IPS-NIHi7 (cell line): ENCODE measurements around the gene CA9.
A peak's percentile ranks its signal among the peaks of the same experiment; 100 is the strongest.

ENCODE experiments used
- DNase-seq: peaks from one replicate; pipeline ENCODE4 v3.0.0; 2012; ENCODE audit warnings: mixed read lengths; ENCODE audit errors: extremely low spot score

CA9 gene

DNA sequence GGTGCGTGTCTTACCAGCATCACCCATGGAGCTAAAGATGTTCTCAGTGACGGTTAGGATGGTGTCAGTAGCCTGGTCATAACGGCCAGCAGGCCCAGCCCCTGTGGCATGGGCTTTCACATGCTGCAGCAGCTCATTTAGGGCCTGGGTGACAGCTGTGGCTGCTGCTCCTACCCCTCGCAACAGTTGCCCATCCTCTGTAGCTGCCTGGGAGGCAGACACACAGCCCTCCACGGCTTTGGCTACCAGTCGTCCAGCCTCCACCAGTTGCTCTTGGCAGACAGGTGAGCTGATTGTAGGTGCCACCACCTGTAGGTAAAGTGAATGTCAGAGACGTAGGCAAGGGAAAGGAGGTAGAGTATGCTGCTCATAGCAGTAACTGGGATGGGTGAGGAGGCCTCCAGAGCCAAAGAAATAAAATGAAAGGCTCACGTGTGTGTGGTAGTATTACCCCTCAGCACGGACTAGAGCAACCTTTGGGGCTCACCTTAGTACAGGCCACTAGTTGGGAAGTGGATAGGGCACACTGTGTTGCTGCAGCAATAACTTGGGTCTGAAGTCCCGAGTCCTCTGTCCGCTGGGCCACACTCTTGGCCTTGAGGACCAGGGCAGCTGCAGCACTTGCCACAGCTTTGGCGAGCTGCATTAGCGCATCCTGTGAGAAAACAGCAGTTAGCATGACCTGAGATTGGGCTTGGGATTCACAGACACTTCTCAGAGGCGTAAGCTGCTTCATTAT is 43.6 kb downstream of the CA9 start:
- DNase-seq: no peak

DNA sequence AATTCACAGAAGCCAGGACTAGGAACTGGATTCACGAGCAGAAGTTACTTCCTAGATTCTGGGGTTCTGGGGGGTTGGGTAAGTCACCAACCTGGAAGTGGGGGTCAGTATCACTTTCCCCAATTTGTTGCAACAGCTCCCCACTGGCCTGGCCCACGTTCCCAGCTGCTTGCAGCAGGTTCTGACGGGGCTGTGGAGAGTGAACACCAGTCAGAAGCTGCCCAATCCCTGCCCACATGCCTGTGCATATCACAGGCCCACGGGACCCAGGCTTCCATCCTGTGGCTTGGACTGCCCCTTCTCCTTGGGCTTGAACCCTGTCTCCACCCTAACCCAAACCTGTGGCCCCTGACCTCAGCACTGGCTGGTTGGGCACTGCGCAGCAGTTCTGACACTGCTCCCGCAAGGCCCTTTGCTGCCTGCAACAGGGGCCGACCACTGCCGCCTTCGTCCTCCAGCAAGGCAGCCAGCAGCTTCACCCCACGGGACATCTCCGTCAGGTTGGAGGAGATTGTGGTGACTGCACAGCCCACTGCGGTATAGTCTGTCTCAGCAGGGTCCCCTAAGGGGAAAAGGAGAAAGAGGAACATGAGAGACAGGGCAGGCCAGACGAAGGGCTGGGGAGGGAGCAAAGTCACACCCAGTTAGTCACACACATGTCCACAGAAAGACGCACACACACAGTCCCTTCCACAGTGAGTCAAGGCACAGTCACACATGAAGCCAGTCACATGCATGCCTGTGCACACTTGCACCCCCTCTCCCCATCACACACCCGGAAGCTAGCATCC is 45.2 kb downstream of the CA9 start:
- no peak for DNase-seq

DNA sequence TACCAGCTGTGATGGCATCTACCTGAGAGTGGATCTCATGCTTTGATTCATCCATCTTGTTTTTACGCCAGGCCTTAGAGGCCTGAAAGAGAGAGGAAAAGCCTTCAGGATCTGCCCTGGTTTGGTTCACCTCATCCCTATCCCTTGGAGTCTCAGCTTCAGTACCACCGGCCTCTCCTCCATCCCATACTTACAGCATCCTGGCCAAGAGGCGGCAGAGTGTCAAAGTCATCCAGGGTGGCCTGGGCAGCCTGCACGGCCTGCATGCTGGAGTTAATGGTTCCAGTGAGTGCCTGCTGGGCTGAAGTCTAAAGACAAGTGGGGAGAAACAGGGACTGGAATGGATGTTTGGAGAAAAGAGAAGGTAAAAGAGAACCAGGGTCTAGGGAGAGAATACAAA is 45.8 kb downstream of the CA9 start:
- no peak for DNase-seq

DNA sequence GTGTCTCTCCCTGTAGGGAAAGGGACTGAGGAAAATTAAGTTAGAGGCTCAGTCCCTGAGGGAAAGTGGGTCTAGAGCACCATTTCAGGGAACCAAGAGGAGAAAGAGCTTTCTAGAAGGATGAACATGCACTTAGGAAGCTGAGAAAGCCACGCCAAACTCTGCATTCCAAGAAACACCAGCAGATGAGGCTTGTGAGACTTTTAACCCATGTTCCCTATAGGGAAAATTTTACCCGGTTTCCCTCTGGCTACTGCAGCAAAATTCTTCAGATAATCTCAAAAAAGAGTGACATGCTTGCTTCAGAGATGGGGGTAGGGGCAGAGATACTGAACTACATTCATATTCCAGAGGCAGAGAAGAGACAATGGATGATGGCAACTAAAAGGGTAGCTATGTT is 49.7 kb downstream of the CA9 start:
- DNase-seq: no peak

DNA sequence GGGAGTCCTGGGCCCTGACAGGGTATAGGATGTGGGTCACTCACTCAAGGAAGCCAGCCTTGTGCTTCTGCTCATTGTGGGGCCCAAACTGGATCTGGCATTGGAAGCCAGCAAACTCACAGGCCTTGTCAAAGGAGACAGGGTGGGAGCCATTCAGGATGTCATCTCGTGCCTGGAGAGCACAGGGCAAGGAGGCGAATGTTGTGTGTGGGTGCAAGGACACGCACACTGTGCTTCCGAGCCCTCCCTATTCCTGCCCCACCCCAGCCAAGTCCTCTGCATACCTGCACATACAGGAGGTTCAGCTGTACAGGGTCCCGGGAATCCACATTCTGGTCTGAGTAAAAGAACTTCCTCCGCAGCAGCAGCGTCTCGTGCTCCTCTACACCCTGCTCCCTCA is 50.2 kb downstream of the CA9 start:
- no peak for DNase-seq

DNA sequence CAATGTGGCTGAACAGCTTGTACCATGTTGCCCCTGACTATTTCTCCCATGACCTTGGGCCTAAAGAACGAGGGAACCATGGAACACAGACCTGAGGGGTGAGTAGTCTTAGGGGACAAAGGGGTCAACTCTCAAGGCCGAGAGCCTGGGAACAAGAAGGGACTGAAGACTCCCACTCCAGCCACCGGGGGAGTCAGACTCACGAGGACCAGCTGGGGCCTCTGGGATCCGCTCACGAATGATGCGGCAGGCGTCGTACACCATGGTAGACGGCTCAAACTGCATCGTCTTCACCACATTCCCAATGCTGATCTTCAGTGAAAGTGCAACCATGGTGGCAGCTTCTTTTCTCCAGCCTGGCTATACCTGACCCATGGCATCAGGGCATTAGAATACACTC is 51.6 kb downstream of the CA9 start:
- peak; percentile 23 for DNase-seq

DNA sequence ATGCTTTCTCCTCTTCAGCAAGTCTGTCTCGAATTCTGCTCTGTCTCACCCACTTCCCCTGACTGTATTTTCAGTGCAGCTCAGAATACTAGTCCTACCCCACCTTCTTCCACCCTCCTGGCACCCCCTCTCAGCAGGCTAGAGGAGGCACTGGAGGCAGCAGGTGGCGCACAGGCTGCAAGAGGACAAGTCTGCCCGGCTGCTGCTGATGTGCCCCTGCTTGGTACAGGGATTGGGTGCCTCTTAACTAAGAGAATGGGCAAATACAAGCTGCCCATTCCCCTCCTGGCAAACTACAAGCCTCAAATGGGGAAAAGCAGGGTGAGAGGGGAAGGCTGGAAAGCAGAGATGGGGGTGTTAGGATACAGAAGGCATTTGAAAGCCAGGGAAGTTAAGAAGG is 53.2 kb downstream of the CA9 start:
- DNase-seq: no peak

DNA sequence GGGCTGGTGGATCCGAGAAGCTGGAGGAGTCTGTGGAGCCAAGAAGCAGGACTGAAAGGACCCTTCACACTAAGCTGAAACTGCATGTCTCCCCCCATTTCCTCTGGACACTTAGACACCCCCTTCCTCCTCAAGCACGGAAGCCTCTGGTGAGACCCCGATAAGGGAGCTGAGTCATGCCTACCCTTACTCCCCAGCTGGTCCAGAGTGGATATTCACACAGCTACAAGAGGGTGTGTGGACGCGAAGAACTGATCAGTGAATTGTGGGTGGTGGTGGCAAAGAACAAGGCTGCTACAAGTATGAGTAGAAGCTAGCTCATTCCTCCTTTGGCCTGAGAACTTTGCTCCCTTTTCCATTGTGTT is 53.9 kb downstream of the CA9 start:
- DNase-seq: no peak

GRCh38 chr9:35728041-35728971 is 54.6 kb downstream of the CA9 start:
- DNase-seq: peak; percentile 74

DNA sequence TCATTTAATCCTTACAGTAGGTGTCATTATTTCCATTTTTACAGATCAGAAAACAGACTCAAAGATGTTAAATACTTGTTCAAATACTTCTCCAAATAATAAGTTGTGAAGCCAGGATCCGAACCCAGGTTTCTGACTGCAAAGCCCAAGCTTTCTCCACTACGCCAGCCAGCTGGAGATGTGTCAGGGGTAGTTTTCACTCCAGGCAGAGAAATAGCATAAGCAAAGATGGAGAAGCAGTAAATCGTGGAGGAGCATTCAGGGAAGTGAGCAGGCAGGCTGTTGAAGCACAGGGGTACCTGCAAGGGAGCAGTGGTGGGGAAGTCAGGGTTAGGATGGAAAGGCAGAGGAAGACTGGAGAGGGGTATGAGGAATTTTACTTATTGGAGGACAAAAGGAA is 55.4 kb downstream of the CA9 start:
- no peak for DNase-seq

DNA sequence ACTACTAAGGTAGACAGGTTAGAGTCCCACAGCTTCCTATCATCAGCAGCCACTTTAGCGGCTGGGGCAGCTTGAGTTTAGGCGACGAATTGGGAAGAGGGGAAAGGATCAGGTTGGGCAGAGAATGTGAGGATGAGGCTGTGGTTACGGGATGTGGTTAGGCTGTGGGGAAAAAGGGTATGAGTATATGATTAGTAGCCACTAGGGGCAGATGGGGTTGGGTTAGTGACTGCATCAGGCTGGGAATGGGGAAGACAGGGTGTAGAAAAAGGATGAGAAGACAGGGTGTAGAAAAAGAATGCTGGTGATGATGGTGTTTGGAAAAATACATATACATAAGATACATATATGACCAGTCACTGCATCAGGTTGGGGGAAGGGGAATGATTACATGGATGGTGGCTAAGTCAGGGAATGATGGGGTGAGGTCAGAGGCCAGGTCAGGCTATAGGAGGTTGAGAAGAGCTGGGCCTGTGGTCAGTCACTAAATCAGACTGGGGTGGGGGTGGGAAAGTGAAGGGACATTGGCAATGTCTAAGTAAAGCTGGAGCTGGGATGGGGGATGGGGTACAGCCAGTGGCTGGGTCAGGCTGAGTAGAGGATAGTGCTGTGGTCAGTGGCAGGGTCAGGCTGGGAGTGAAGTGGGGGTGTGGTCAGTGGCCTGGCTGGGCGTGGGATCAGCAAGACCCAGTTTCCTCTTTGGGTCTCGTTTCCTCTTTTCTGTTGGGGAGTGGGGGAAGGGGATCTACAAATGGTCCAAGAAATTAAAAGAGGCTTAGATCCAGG is 56.2 kb downstream of the CA9 start:
- DNase-seq: peak; percentile 71

- no peak for DNase-seq
Measured at GRCh38 chr9:35730486-35730854, 56.7 kb downstream of the CA9 start.
